GM21367 (cell line): ENCODE data around the gene TAGLN3.
"Not testable (repeated sequence)": the region's sequence is repeated elsewhere in the genome, so short reads cannot be mapped to it uniquely, and the experiment has no call there.

Source experiments
- ATAC-seq: cut with Tn5 transposase; IDR thresholded peaks from one replicate; pipeline ENCODE4 v1.9.1; 2021; ENCODE audit not compliant: unreplicated experiment

The TAGLN3 gene

DNA sequence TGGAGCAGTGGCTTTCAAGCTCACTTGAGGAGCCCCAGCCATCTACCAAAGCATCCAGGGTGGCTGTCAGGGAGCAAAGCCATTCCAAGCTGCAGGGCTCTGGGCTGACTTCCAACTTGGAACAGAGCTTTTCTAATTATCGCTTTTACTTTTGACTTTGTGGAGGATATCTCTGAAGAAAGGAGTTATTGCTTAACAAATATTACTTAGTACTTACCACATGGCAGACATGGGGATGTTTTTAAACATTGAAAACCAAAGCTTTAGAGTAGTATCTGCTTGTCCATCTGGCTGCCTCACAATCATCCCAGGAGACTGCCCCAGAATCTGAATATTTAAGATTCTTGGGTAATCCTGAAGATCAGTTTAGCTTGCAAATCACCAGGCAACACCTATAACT is 8.9 kb downstream of the TAGLN3 start:
- no peak for ATAC-seq

DNA sequence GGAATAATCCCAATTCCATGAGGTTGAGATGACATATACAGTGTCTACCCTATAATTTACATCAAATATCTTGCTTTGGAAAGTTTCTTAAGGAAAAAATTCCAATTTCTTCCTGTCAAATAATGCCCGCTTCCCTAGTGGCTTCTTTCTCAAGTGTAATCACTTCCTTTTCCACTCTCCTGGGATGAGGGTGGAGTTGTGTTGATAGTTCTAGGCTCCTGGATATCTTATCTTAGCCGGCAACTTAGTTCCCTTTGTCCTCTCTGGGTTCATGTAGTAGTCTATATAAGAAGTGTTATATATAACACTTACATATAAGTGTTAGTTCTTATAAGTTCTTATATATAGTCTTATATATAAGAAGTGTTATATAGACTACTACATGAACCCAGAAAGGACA is 10.9 kb downstream of the TAGLN3 start:
- ATAC-seq: no peak

GRCh38 chr3:112010636-112011035 is 11.9 kb downstream of the TAGLN3 start:
- no peak for ATAC-seq

- no peak for ATAC-seq
These were observed 12.7 kb downstream of the TAGLN3 start for GRCh38 chr3:112011376-112011940.

DNA sequence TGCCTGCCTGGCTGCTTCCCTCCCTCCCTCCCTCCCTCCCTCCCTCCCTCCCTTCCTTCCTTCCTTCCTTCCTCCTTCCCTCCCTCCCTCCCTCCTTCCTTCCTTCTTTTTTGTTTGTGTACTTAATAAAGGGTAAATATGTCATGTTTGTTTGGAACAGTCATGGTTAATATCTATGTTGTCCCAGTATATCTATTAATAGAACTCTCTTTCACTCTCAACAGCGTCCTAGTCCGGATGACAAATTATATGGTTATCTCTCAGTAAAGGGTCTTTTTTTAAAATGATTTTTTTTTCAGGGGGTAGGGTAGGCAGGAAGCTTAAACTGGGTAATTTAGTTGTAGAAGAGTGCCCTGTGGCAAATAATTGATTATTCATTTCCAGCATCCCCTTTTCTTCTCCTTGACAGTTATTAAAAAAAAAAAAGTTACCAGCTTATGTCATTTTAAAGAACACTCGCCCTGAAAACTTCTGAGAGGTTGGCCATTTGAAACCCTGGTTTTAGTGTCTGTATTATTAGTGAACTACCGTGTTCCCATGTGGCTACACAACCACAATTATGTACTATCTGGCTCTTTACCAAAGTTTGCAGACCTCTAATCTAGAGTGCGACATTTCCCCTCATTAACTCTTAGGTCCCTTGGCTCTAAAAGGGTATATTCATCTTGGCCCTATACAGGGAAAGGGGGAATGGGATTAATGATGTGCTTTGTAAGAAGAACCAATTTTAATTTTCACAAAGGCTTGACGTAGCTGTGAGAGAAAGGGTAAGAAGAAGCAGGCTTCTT is 13.7 kb downstream of the TAGLN3 start:
- no peak for ATAC-seq

DNA sequence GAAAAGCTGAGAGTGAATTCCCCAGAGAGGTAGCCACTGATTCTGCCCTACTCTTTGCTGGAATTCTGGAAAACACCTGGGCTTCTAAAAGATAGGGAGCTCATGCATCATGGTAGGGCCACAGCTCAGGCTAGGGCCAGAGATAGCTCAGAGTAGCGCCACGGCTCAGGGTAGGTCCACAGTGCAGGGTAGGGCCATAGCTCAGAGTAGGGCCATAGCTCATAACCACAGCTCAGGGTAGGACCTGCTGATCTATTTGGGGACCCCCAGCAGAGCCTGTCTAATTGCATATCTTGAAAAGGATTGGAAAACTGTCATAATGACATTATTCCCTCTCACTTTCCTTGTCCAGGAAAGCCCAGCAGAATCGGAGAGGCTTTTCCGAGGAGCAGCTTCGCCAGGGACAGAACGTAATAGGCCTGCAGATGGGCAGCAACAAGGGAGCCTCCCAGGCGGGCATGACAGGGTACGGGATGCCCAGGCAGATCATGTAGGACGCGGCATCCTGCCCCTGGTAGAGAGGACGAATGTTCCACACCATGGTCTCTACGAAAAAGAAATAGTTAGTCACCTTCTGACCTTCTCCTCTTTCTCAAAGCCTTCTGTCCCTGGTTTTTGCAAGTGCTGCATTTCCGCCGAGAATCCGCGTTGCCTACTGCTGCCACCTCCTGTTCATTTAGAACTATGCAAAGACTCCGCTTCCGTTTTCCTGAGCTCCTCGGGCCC is 14.5 kb downstream of the TAGLN3 start:
- no peak for ATAC-seq

DNA sequence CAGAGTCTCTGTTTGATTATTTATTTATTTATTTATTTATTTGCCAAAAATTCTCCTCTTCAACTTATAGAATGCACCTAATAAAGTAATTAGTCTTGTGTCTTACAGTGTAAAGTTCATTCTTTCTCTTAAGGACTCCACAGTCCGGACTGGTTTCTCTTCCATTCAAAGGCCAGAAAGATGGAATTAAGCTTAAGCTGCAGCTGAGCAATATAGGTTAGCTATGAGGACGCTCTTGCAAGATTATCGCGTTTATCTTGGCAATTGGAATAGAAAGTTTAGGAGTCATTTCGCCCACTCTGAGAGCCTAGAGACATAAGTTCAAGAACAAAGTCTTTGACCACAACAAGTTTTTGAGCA is 15.0 kb downstream of the TAGLN3 start:
- ATAC-seq: no peak

GRCh38 chr3:112017091-112017490 is 18.4 kb downstream of the TAGLN3 start:
- no peak for ATAC-seq

DNA sequence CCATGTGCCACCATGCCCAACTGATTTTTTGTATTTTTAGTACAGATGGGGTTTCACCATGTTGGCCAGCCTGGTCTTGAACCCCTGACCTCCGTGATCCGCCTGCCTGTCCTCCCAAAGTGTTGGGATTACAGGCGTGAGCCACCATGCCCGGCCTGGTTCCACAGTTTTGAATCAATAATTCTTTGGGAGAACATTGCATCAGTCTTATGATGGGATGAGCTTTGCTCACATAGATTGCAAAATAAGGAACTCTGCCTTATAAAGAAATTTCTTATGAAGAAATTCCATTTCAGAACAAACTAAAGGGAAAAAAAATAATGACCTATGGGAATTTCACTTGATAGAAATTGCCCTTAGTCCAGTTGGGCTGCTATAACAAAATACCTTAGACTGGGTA is 20.0 kb downstream of the TAGLN3 start:
- ATAC-seq: no peak

DNA sequence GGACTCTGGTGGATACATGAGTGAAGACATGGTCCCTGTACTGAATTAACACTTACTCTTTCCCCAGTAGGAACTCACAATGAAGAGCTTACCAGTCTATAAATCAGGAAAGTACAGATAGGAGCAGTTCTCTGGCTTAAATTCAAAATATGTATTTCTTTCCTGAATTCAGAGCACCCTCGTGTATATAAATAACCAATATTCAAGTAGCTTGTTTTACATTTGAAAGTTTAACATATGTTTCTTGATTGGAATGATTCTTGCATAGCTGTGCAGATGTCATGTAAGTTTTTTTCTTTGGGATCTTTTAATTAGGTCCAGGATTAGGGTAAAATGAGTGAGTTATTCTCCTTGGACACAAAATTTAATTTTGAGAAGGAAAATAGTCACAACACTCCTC is 21.0 kb downstream of the TAGLN3 start:
- ATAC-seq: no peak

DNA sequence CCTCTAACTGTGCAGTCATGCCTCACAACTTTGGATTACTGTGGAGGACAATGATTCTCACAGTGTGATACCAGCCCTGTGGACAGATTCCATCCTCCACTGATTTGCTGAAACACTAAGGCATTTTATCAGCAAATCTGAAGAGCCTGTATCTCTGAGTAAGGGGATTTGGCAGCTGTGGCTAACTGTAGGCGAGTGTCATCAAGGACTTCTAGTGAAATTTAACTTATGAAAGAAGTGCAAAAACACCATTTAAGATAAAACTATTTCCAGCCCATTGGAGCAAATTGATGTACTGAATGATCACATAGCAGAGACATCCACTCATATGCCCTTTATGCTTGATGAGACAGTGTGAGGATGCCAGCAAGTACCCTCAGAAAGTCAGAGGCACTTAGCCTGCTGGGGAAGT is 22.0 kb downstream of the TAGLN3 start:
- ATAC-seq: no peak

- no peak for ATAC-seq
These were observed 28.4 kb downstream of the TAGLN3 start for GRCh38 chr3:112027142-112027541.

DNA sequence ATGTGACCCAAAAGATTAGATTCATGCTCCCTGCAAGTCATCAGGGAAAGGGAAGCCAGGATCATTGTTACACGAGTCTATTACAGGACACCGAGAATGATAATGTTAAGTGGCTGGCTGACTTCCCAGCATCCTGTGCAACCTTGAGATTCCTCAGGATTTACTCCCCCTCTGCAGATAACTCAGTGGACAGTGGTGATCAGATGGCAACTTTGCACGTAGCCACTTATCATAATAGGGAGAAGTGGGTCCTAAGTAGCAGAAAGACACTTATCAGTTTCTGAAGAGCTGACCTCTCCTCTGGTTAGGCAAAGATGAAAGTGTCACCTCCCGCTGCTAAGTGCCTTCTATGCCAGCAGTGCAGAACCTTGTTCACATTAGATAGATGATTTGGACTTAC is 29.1 kb downstream of the TAGLN3 start:
- no peak for ATAC-seq

GRCh38 chr3:112030901-112031300 is 32.2 kb downstream of the TAGLN3 start:
- ATAC-seq: no peak

GRCh38 chr3:112032098-112032731 is 33.5 kb downstream of the TAGLN3 start:
- no peak for ATAC-seq

DNA sequence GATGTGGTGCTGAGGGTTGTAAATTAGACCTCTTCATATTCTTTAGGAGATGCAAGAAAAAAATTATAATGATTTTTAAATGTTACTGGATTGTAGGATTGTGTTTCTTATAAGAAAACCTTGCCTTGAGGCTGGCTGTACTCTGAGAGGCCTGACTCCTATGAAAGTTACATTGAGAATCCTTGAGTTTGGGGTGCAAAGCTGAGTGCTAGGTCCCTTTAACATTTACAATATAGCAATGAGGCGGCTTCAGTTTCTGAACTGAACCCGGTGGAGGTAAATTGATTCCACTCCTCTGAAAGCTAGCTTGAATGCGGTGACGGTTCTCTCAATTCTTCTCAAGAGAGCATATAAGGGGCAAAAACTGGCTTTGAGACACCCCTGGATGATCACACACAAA is 35.7 kb downstream of the TAGLN3 start, which contains the start of gene TMPRSS7:
TMPRSS7 (plus strand) TSS at position 301 of the 400 bp plus-strand sequence. CDS start 110 bp downstream, outside the sequence.
- ATAC-seq: no peak

DNA sequence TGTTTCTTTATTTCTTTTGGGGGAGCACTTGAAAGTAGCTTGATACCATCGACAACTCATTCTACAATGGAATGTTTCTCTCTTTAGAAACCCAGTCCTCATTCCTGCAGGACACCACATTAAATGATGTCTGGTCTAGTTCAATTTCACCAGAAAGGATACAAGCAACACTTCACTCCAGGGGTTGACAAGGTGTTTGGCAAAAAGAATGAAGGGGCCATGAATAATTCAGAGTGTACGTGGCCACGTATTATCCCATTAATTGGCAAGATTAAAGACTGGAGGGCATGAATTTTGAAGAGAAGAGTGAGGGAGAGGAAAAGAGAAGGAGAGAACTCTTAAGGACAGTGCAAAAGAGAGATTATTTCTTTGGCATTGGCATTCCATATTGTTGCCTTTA is 36.5 kb downstream of the TAGLN3 start:
- no peak for ATAC-seq

DNA sequence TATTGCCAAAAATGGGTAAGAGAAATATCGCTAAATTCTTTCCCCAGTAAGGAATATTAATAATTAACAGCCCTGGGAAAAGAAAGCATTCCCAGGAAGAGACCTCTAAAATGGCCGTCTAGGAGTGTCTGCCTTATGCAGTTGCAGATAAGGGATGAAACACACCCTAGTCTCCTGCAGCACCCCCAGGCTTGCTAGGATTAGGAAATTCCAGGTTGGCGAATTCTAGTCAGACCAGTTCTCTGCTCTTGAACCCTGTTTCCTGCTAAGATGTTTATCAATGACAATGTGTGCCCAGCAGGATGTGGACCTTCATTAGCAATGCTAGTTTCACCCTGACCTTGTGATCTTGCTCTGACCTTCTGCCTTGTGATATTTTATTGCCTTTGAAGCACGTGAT is 38.5 kb downstream of the TAGLN3 start:
- not testable (repeated sequence) for ATAC-seq

DNA sequence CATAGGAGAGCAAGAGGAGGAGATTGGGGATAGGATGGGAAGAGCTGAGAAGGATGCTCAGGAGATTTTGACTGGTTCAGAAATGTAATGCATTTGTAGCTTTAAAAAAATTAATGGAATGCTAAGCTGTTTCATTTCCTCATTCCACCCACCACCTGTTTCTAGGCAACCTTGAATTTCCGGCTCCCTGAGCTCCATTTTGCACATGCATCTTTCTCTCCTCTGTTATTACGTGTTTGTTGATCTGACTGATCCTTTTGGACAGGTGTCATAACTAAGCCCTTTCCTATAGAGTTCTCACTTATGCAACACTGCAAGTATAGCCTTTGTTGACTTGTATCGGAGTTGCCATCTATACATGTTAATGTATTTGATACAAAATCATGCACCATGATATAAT is 40.1 kb downstream of the TAGLN3 start:
- ATAC-seq: no peak

DNA sequence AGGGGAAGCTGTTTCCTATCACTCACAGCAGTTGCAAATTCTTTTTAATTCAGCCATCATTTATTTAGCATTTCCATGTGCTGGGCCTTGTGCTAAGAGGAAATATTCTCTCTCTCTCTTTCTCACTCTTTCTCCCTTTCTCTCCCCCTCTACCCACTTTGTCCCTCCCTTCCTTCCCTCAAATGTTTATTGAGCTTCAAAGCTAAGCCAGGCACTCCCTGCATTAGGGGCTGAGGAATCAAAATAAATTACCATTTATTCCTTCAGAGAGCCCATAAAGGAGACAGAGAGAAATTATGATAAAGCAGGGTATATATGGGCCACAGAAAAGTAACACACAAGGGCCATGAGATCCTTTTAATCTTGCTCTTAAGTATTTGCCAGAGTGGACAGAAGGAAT is 42.6 kb downstream of the TAGLN3 start:
- no peak for ATAC-seq

GRCh38 chr3:112042842-112043280 is 44.1 kb downstream of the TAGLN3 start:
- no peak for ATAC-seq
